Loucy (cell line): ENCODE measurements around the gene CCL28.

Experiments
- CTCF ChIP-seq: fragments of 200-600 bp; sonication (generic); conservative IDR thresholded peaks from 2 replicates; pipeline ENCODE4 v1.5.1; 2014; ENCODE audit warnings: mild to moderate bottlenecking, antibody characterized with exemption, low read length
- EZH2phosphoT487 ChIP-seq: fragments of 200-600 bp; IDR thresholded peaks from 2 replicates; pipeline ENCODE4 v1.6.1; 2018; ENCODE audit warnings: antibody characterized with exemption, mild to moderate bottlenecking, moderate library complexity, borderline replicate concordance

- TF ChIP-seq CTCF, result no peak
- TF ChIP-seq EZH2phosphoT487, result no peak
These were observed 21.2 kb upstream of the CCL28 start for GRCh38 chr5:43433382-43433781.
